RPMI7951 (cell line): Measurements from ENCODE around the gene DSCAML1. TPM values are rescaled to one million over a fixed set of nuclear protein-coding genes. Genes with fewer than 3 reads are reported as not detected.
A peak's percentile ranks its signal among the peaks of the same experiment; 100 is the strongest.

Experiments
- DNase-seq: peaks from one replicate; pipeline ENCODE4 v3.0.0-alpha.2; 2012; ENCODE audit warnings: low read depth
- total RNA-seq: library from RNA; depleted of rRNA; stranded (reverse); fragments of >200 nt; shearing (Covaris generic); gene quantifications from 2 replicates; pipeline ENCODE4 v1.2.3, GENCODE V29; 2014

The DSCAML1 gene
- total RNA-seq, 1 experiment from 2014 or later, result not detected

DNA sequence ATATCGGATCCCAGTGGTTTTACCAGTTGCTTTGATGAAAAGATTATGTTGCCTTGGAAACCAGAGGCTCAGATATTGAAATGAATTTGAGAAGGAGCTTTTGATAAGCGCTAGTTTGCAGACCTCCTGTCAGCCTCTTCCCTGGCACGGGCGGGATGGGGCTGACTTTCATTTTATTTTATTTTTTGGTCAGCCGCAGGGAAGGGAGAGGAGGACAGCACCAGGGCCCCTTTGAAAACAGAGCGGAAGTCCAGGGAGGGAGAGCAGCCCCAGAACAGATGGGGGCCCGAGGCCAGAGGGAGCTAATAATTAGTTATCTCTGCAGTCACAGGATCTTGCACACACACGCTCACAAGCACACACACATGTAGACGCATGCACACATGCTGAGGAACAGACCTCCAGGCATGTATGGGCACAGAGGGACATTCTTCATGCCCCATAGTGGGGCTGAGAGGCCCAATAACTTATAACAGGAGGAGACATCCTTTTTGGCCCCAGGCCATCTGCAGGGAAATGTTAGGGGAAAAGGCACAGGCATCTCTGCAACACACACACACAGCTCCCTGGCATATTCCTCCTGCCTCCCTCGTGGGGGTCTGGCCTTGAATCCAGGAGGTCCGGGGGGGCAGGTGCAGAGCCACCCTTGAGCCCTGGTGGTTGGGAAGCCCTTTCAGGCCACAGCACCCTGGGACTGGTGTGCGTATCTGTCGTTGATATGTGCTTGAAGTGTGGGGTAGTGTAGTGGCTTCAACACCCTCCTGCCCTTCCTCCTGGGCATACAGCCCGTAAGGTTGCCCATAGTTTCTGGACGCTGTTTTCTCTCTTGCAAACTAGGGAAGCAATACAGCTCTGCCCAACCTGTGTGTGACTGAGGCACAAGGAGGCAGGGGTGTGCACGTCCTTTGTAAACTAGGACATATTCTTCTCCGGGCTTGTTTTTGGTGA, 352.0 kb downstream of the DSCAML1 start:
- DNase-seq, result no peak

DNA sequence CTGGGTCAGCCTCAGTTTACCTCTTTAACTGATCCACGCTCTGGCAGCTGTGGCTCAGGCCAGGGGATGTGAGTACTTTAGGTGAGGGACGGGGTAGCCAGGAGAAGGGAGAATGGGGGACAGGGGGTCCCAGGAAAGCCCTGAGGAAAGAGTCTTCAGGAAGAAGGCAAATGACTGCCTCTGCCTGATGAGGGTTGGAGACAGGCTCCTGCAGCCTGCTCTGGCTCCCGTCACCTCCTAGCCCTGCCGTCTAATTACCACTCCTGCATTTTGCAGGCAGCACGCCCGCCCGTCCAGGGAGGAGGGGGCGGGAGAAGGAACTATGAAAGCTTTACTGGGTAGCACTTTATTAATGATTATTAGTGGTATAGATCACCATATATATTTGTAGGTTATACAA, 352.8 kb downstream of the DSCAML1 start:
- DNase-seq, result no peak

DNA sequence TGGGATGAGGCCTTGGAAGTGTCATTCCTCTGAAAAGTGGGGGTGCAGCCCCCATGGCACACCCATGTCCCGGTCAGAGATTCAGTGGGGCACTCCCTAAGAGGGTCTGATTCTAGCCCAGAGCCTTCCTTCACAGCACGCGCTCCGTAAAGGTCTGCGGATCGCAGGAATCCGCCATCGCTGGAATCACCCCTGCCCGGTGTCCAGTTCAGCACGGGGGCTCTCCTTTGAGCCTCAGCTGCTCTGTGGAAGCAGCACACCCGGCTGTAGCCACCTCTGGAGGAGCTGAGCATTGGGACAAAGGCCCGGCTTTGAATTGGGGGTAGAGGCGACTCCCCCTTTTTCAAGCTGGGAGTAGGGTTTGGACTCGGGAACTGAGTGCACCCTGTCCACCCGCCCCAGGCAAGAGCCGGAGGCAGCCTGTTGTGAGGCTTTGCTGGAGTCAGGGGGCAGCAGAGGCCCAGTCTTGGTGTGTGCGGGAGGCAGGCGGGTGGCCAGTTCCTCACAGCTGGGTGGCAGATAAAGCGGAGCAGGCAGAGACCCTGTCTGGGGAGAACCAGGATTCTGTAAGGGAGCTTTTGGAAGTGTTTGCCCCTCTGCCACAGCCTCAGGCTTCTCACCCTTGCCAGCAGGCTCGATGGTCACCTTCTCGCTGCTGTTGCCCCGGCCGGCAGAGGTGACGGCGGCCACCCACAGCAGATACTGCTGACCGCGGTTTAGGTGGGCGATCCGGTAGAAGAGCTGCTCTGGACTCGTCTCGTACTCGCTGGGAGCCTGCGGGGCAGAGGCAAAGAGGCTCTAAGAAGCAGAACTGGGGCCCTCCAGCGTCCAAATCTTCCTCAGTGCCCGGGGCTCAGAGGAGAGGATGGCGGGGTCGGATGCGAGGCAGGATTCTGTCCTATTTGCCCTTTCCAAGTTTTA, 353.5 kb downstream of the DSCAML1 start:
- DNase-seq, result no peak

DNA sequence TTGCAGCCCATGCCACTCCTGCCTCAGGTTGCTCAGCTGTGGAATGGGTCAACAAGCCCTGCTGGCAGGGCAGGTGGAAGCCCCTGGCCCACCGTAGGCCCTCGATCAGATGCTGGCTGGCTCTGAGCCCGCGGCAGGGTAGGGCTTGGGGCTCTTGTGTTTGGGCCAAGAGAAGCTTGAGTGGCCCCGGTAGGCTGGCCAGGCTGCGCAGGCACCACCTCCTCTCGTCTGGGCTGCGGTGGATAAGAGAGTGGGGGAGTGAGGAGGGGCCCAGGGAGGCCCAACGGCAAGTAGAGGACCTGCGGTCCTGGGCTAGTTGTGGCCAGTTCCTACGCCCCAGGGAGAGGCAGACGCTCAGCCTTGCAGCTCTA, 354.2 kb downstream of the DSCAML1 start:
- DNase-seq, result no peak

DNA sequence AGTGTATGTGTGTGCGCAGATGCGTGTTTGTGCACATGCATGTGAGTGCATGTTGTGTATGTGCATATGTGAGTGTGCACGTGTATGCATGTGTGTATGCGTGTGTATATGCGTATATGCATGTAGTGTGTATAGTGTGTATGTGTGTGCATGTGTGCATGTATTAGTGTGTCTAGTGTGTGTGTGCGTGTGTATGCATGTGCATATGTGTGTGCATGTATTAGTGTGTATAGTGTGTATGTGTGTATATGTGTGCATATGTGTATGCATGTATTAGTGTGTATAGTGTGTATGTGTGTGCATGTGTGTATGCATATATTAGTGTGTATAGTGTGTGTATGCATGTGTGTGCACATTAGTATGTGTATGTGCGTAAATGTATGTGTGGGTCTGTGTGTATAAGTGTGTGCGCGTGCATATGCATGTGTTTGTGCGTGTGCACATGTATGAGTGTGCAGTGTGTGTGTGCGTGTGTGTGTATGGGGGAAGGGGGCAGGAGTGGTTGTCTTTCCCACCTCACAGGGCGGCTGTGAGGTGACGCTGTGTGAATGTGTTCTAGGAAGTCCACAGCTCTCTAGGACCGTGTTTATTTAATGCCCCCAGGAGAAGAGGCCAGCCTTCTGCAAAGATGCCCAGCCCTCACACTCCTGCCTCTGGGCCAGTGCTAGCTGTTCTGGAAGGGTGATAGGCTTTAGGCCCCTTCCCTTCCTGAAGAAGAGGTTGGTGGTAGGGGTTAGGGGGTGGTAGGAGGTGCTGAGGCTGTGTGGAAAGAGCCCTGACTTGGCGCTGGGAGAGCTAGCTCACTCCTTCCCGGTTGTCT, 354.8 kb downstream of the DSCAML1 start:
- DNase-seq, result no peak

DNA sequence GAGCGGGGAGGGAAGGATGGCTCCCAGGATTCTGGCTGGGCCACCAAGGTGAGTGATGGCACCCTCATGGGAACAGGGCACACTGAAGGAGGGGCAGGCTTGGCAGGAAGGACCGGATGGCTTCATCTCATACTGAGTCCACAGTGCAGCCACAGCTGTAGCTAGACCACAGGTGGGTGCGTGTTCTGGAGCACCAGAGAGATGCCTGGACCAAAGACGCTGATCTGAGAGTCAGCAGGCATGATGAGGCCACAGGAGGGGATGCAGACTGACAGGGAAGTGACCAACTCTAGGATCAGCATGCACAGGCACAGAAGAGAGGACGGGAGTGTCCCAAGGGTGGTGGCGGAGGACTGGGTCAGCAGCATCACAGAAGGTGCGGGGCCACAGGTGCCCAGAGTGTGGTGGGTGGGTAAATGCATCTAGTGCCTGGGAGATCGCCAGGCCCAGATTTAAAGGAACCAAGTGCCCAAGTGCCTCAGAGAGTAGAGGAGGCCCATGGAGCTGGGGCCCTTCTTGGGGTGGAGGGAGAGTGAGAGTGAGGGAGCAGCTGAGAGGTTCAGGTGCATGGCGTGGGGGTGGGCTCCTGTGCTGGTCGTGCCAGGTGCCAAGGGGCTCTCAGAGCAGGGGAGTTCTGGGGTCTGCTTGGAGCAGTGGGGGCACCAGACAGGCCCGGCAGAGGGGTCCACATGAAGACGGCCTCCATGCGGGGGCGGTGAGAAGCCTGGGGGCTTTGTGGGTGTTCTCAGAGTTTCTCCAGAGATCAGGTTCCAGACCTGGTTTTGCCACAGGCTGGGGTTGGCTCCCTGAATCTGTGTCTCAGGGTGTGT, 355.7 kb downstream of the DSCAML1 start:
- no peak for DNase-seq

DNA sequence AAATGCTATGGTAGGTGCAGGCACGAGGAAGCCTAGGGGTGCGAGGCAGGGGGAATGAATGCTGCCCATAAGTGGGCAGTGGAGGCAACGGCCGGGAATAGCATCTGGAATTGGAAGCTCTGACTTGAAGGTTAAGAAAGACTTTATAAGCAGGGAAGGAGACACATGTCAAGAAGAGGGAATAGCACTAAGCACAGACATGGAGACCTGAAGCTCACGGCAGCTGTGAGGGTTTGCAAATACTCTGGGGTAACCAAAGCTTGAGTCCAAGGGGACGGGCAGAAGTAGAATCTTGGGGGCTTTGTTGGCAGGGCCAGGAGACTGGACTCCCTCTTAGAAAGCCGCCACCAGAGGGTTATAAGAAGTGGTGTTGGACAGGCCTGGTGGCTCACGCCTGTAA, 356.8 kb downstream of the DSCAML1 start:
- DNase-seq, result no peak

DNA sequence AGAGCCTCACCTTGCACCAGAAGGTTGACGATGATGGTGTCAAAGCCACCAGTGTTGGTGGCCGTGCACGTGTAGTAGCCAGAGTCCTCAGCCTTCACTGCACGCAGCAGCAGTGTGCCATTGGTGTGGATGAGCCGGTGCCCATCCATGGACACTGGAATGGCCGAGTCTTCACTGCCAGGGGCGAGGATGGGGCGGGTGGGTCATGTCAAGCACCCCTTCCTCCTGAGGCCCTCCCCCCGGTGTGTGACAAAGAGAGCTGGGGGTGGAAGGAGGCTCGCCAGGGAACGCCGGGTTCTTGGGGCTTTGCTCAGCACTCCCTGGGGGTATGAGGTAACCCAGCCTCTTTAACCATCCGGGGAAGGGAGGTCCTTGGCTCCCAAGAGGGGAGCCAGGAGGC, 357.8 kb downstream of the DSCAML1 start:
- no peak for DNase-seq

DNA sequence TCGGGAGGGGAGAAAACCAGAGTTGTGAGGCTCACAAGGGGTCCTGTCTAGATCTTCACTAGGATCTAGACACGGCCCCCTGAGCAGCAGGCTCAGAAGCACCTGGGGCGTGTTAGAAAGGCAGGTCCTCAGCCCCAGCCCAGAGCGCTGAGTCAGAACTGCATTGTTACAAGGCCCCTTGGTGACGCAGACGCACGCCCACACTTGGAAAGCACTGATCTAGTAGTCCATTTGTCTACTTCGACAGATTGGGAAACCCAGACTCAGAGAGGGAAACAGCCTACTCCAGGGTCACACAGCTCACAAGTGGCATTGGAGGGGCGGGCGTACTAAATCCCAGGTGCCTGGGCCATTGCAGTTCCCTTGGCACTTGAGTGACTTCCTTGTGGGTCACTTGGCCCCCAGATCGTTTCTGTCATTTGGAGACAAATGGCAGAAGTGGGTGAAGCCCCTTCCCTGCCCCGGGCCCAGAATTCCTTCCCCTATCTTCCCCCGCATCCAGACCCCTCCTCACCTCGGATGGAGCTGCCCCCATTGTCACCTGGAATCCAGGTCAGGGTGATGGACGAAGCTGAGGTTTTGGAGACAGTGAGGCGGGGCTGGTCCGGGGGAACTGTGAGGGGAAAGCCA, 358.5 kb downstream of the DSCAML1 start:
- DNase-seq, result peak; percentile 9

DNA sequence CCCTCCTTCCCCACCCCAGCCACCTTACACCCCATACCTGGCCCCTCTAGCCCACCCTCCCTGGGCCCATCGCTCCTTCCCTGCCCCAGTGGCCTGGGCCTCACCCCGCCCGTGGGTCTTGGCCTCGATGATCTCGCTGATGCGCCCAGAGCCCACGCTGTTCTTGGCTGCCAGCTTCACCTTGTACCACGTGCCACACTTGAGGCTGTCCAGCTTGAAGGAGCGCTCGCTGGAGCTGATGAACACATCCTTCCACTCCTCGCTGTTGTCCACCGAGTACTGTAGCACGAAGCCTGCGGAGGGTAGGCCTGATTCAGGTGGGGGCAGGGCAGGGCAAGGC, 359.3 kb downstream of the DSCAML1 start:
- DNase-seq, result no peak

DNA sequence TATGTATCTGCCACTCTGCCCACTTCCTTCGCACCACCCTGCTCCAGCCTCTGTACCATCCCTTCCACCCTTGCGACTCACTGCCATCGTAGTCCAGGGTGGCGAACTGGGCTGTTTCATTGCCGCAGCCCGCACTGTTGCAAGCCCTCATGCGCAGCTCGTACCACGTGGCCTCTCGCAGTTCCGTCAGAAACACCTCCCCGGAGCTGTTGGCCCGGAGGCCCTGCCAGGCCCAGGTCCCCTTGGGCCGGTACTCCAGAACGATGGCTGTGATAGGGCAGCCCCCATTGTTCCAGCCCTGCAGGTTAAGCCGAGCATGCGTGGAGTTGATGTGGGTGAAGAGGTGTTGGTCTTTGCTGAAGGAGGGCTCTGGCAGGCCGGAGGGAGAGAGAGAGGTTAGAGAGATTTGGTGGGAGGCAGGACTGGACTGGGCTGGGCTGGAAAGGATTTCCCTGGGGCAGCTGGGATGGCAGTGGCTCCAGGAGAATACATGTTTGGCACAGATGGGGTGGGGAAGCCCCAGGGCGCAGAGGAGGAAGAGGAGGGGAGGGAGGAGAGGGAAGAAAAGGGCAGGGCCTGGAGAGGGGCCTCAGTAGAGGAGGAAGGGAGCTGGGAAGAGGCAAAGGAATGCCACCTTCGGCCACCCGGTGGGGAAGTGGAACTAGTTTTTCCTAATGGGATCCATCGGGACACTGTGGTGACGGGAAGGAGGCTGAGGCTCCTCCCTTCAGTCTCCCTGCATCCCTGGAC, 359.8 kb downstream of the DSCAML1 start:
- DNase-seq, result no peak

DNA sequence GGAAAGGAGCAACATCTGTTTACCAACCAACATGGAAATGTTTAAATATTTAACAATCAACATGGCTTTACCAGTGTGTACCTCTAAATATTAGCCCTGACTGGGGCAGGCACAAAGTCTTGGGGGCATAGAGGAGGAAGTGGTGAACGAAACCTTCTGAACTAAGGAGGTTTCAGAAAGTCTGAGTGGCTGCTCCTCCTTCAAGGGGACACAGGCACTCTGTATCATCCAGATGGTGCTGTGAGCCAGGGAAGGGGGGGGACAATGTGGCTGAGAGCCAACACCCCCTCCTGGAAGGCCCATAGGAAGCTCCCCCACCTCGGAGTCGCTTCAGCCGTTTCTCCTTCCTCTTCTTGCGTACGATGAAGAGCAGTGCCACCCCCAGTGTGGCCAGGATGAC, 361.7 kb downstream of the DSCAML1 start:
- no peak for DNase-seq

DNA sequence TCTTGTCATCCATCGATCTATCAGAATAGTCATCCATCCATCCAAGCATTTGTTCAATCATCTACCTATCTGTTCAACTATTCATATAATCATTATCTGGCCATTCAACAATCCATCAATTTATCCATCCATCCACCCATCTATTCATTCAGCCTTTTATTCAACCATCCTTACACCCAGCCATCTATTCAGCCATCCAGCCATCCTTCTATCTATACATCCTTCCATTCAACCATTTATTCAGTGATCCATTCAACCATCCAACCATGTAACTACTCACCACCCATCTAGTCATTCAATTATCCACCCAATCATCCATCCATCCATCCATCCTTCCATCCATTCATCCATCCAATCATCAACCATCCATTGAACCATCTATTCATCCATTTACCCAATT, 362.5 kb downstream of the DSCAML1 start:
- no peak for DNase-seq

DNA sequence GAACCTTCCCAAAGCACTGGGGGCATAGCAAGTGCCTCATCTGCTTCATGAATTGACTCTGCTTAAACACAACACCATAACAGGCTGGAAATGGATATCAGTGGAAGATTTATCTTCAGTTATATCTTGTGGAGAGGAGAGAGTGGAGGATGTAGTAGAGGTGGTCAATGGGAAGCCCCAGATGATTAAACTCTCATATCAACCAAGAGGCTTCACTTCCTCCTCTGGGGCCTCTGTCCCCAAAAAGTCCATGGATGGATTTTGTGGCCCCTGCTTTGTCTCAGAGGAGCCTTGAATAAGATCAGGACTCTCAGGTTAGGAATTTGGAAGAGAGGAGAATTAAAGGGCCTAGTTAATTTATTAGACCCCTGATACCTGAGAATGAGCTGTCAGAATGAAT, 363.3 kb downstream of the DSCAML1 start:
- no peak for DNase-seq

DNA sequence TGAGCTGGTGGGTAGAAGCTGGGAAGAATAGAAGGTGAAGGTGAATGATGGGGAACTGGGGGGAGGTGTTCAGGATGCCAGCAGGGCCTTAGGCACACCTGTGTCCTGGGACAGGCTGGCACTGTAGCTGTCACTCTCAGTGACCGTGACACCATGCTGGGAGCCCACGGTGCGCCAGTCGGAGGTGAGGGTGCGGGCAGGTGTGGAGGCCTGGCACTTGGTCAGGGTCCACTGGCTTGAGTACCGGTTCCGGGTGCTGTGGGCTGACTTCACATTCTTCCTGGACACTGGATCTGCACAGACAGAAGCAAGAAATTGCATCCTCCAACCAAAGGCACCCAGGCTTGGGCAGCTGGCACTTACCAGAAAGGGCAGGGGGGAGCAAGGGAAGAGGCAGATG, 365.6 kb downstream of the DSCAML1 start:
- DNase-seq, result no peak

DNA sequence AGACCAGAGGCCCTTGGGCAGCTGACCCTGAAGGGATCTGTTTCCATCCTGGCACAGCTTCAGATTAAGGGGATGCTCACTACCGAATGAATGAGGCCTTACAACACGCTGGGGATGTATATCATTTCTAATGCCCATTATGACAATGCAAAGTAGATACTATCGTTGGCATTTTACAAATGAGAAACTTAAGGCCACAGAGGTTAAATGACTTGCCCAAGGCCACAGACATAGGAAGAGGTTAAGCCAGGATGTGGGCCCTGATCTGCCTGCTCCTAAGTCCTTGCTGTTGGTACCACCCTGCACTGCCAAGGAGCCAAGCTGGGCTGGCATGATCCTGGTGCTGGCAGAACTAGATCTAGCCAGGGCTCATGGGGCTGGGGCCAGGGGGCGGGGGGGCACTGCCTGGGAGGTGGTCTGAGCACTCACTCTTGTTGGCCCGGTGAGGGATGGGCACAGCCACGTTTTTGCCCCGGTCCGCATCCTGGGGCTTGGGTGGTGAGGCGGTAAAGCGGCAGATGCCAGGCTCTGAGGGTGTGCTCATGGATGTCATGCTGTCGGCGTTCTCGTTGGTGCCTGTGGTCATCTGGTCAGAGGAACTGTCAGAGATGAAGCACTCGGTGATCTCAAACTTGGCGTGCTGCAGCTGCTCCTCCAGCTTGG, 366.6 kb downstream of the DSCAML1 start:
- DNase-seq, result no peak

DNA sequence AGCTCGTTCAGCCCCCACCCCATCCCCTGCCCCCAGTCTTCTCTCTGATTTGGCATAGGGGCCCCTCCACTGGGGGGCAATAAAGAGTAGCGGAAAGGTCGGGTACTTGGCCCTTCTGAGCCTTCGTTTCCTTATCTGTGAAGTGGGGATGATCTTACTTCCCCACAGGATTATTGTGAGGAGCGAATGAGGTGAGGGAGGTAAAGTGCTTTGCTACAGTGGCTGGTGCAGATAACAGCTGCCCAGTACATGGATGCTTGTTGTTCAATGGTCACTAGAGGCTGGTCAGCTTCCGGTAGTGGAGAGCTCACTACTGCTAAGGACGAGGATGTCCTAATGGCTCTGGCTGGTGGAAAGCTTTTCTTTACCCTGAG, 368.2 kb downstream of the DSCAML1 start:
- DNase-seq, result no peak

DNA sequence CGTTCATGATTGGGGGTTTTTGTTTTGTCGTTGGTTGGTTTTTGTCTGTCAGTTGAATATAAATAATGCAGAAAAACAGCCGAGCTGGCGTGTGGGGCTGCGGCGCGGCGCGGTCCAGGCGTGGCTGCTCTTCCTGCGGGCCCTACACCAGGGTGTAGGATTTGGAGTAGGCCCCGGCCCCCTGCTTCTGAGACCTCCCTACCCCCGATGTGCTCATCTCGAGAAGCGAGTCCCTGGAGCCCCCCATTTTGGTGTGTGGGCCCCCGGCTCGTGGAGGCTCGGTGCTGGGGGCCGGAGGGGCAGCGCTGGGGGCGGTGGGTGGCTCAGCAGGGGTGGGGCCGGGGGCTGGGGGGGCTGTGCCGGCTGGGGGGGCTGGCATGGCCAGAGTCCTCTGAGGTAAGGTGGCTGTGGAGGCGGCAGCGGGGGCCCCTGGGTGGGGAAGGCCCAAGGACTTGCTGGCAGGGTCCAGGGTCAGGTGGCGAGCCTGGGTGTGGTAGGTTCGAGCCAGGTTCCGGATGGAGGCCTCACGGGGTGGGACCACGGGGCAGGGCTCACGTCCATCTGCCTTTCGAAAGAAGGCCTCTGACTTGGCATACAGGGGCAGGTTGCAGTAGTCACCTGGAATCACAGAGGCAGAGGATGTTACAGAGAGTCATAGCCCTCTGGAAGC, 368.7 kb downstream of the DSCAML1 start:
- no peak for DNase-seq

DNA sequence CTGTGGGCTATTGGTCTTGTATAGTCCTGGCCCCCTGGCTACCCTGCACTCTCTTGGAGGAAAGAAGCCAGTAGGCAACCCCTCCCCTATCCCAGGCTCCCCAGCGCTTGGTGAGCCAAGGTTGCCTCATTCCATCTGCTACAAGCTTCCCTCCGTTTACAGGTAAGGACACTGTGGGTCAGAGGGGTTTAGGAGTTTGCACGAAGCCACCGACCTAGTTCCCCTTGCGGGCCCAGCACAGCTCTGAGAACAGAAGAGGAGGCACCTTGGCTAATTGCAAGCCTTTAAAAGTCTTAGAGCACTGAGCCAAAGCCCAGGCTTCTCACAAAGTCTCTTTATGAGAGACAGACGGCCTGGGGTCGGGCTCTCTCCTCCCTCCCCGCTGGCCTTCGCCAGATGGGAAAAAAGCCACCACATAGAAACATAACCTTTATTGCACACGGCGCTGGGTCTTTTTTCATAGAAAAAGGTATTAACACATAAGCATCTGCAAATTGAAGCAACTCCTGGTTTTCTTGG, 369.6 kb downstream of the DSCAML1 start:
- DNase-seq, result no peak
